Keratinocyte (primary cell): ENCODE data around the gene TRAF3.

ENCODE experiments used
- CTCF ChIP-seq, 3 experiments: IDR thresholded peaks in 1 of 3; conservative IDR thresholded peaks in 1 of 3; optimal IDR thresholded peaks in 1 of 3; 2 replicates in 2 of 3; 3 replicates in 1 of 3; pipeline versions ENCODE3 to v1.5.1; 2011; ENCODE audit warnings: low read length in 3 of 3, mild to moderate bottlenecking in 3 of 3, moderate library complexity in 2 of 3, control low read depth in 1 of 3, inconsistent platforms in 1 of 3; ENCODE audit not compliant: insufficient read depth in 2 of 3; ENCODE audit errors: extremely low read depth in 1 of 3
- EZH2 ChIP-seq: IDR thresholded peaks from one replicate; pipeline ENCODE4 v1.6.1; 2012; ENCODE audit warnings: inconsistent platforms, mild to moderate bottlenecking, low read length, moderate library complexity

GRCh38 chr14:102945346-102946130, 168.3 kb downstream of the TRAF3 start:
- TF ChIP-seq CTCF (optimal IDR thresholded peaks at IDR 0.05 in 1 of 3, IDR thresholded peaks at IDR 0.05 in 1 of 3, conservative IDR thresholded peaks at IDR 0.05 in 1 of 3; ENCODE audit: extremely low read depth in 1 of 3, insufficient read depth in 2 of 3, low read length in 3 of 3): no peak
- no peak for TF ChIP-seq EZH2
